HG02571 (cell line): ENCODE data around the gene DHX8.
"Not testable (repeated sequence)": the region's sequence is repeated elsewhere in the genome, so short reads cannot be mapped to it uniquely, and the experiment has no call there.

Source experiments
- ATAC-seq: cut with Tn5 transposase; IDR thresholded peaks from one replicate; pipeline ENCODE4 v1.9.1; 2021; ENCODE audit warnings: mild to moderate bottlenecking, moderate library complexity; ENCODE audit not compliant: unreplicated experiment

The DHX8 gene

DNA sequence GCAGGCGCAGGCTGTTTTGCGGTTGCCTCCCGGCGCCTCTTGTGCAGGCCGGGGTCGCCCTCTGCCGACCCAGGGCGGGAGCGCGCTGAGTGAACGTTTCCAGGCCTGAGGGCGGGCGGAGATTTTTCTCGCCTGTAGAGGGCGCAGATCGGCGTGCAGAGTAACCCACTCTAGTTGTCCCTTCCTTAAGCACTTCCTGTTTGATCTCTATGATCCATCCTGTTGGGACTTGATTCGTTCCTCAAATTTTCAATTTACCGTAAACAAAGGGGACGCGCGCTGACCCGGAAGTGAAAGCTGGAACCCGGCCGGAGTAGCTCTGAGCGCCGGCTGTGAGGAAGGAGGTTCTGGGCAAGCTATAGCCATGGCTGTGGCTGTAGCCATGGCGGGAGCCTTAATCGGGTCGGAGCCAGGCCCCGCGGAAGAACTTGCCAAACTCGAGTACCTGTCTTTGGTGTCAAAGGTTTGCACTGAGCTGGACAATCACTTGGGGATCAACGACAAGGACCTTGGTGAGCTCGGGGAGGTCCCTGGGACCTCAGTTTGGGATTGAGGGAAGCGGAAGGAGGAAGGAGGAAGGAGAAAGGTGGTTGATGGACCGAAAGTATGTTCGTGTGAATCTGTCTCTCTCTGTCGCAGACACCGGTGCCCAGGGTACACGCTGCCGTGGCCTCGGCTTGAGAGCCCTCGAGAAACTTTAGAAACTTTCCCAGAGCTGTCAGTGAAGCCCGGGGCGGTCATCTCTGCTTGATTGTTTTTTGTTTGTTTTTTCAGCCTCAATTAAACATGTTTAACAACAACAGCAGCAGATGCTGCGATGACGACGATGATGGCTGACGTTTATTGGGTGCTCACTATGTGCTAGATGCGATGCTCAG, at the start of gene DHX8:
DHX8 (plus strand) TSS at position 302 of the 878 bp plus-strand sequence; CDS start at position 365, 63 bp downstream.
- ATAC-seq: peak; percentile 91

DNA sequence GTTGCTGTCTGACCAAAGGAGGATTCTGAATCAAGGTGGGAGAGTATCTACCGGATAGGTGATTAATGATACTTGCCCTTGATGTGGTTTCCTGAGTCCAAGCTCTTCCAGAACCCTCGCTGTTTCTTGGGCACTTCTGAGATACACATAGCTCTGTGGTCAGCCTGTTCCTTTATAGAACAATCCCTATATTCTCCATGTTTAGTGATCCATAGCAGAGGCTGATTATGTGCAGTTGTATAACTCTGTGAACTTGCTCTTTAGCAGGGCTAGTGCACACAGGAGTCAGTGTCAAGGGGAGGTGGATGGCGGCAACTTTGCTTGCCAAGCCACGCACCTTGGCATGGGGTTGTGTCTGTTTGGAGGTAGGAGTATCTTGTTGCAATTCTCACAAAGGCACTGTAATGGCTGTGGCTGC, 48.9 kb upstream of the DHX8 start:
- no peak for ATAC-seq

DNA sequence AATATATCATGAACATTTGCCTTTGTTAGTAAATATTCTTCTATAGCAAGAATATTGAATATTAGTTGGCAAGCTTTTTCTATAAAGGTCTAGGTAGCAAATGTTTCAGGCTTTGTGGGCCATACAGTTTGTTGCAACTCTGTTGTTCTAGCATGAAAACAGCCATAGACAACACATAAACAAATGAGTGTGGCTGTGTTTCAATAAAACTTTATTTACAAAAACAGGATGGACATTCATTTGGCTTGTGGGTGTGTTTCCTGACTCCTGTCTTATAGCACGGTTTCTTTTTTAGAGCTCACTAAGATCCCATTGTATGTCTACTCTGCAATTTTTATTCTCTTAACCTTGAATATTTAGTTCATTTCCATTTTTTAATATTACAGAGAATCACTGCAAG, 46.0 kb upstream of the DHX8 start:
- no peak for ATAC-seq

DNA sequence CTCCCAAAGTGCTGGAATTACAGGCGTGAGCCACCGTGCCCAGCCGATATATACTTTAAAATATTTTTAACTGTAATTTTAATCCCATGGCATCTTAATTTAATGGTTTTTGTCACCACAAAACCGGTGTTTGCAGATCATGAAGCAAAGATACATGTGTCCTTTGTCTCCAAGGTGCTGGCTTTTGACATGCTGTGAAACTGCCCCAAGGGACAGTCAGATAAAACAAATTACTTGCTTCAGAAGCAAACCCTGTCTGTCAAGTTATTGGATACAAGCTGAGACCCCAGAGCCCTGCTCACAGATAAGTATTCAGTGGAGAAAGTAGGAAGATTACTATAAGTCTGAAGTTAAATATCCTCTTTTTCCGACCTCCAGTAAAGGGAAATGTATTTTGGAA, 45.1 kb upstream of the DHX8 start:
- no peak for ATAC-seq

DNA sequence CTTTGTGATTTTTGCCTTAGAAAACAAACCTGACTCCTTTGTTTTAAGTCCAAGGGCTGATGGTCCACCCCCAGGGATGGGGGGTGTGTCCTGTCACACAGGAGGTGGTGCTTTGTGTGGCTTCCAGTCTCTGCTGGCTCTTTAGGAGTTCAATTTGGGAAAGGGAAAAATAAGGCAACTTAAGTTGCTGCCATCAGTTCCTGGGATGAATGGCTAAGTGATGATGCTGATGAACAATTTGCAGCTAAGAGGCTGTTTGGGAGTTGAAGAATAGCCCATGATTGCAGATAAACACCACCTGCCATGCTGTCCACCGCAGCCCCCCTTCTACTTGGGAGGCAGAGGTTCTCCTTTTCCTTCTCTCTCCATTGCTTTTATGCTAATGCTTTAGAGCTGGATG, 44.7 kb upstream of the DHX8 start:
- ATAC-seq: no peak

DNA sequence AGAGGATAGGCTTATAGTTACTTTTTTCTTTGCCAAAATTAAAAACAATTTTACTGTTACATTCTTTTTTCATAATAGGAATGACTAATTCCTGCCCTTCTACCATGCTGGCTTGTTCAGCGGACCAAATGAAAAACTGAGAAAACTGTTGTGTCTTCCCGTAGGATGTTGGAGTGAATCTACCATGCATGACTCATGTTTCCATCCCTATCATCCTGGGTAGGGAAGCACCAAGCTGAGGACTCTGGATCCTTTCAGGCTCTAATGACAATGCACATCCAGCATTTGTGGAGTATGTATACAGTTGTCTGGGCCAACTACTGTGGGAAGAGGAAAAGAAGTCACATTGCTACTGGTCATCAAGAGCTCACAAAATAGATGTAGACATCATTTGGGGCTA, 41.1 kb upstream of the DHX8 start:
- no peak for ATAC-seq

DNA sequence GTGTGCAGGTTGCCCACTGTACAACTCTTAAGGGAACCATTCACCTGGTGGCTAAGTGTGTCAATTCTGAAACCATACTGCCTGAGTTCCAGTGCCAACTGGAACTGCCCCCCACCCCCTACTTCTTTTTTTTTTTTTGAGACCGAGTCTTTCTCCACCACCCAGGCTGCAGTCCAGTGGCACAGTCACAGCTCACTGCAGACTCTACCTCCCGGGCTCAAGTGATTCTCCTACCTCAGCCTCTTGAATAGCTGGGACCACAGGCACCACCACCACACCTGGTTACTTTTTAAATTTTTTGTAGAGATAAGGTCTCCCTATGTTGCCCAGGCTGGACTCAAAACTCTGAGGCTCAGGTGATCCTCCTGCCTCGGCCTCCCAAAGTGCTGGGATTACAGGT, 40.4 kb upstream of the DHX8 start:
- ATAC-seq: no peak

DNA sequence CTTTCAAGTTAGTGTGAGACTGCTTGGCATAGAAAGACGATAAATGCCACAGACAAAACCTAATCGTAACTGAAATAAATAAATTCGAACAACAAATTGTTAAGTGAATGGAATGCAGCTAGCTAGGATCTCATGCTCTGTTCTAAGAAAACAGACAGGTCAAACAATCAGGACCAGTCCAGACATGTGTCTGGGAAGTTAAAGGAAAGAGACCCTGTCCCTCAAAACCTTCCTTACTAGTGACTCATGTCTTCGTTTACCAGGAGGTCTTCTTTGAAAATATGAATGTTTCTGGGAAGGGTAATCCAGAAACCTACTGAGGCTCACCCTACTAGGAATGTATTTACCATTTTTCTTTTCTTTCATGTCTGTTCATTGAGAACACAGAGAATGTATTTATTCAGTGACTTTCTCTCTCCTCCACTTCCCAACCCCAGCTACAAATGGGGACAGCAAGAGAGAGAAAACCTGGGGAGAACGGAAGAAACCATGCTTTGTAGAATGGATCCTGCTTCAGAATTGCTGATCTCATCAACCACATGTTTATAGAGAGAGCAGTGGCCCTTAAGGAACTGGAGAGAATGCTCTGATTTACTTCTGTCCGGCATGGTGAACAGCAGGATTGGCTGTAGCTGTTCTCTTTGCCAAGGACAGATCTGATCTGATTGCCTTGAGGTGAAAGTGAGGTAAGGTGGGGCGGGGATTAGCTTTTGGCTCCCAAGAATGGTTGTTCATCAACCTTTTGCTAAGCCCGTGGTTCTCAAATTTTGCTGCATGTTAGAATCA, 39.4 kb upstream of the DHX8 start:
- no peak for ATAC-seq

DNA sequence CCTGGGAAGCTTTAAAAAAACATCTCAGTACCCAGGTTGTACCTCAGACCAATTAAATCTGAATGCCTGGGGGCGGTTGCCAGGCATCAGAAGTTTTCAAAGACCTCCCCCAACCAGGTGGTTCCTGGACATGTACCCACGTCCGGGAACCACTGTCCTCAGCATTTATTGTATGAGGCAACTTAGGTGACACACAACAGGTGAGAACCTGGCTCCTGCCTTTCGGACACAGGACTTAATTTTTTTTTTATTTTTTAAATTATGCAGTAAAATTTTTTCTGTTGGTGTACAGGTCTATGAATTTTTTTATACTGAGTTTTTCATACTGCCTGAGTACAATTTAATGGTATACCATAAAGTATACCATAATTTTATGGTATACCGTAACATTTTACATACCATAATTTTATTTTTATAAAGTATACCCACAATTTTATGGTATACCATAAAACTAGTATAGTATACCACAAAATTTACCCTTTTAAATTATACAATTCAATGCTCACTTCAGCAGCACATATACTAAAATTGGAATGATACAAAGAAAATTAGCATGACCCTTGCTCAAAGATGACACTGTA, 38.7 kb upstream of the DHX8 start:
- no peak for ATAC-seq

DNA sequence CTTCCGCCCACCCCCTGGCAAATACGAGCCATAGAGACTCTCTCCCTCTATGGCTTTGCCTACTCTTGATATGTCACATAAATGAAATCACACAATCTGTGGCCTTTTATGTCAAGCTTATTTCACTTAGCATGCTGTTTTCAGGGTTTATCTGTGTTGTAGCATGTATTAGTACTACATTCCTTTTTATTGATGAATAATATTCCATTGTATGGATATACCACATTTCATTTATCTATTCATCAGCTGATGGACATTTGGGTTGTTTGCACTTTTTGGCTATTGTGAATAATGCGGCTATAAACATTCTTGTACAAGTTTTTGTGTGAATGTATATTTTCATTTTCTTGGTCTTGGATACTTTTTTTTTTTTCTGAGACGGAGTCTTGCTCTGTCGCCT, 37.0 kb upstream of the DHX8 start:
- no peak for ATAC-seq

DNA sequence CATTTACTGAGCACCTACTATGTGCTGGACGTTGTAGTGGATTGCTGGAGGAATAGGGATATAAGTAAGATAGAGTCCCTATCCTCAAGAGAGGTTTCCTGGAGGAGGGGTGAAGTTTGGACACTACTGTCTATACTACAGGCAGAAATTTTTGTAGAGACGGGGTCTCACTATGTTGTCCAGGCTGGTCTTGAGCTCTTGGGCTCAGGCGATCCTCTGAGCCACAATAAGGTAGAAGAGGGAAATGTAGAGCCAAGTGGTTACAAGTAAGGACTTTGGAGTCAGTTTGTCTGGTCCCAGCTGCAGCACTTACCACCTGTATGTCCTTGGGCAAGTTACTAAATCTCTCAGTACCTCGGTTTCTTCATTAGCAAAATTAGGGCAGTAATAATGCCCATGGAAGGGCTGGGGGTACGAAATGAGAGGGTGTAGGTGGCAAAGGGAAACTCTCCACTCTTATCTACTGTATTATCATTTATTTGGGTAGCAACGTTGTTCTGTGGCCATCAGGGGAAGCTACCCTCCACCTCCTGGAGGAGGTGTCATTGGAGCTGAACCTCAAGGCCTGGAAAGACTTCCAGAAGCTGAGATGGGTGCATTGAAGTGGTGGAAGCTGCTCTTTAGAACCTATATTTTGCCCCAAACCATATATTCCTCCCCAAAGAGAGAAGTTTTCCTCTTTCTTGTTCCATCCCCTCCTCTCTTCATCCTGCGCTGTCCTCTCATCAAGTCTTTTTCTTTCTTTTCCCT, 34.9 kb upstream of the DHX8 start:
- ATAC-seq: no peak

DNA sequence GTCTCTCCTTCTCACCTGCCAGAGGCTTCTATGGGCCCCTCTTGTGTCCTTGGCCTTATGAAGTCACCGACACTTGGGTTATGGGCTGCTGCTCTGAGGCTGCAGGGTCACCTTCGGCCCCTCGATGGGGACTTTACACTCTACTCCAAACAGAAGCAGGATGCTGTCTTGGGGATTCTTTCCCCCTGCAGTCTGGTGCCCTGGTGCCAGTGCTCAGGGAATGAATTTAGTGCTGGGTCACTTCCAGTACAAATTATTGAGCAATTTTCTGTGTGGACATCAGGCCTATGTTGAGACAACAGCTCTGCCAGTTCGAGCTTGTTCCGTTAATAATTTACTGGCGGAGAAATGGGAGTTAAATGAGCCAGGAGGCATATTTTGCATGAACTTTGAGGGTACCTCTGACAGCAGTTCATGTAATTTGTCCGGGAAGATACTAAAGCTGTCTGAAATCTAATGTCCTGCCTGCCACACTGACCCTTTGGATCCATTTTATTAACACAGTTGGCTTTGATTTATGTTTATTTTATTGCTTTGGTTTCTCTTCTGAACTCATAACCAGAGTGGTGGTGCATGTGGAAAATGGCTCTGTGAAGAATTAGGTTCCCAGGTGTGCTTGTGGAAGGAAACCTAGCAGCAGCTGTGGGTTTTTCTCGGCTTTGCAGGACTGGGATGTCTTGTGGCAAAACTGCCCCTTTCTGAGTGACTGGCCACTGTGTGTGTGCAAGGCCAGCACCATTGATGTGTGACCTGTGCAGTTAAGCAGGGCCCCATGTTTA, 34.1 kb upstream of the DHX8 start:
- no peak for ATAC-seq

DNA sequence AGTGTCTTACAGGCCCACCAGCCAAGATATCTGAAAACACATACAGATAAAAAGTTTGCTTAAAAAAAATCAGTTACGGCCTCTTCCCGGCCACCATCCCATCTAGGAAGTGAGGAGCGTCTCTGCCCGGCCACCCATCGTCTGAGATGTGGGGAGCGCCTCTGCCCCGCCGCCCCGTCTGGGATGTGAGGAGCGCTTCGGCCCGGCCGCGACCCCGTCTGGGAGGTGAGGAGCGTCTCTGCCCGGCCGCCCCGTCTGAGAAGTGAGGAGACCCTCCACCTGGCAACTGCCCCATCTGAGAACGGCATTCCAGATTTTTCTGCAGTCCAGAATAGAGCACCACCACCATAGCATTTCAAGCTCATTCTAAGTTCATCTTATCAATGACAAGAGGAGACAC, 33.0 kb upstream of the DHX8 start:
- ATAC-seq: not testable (repeated sequence)

DNA sequence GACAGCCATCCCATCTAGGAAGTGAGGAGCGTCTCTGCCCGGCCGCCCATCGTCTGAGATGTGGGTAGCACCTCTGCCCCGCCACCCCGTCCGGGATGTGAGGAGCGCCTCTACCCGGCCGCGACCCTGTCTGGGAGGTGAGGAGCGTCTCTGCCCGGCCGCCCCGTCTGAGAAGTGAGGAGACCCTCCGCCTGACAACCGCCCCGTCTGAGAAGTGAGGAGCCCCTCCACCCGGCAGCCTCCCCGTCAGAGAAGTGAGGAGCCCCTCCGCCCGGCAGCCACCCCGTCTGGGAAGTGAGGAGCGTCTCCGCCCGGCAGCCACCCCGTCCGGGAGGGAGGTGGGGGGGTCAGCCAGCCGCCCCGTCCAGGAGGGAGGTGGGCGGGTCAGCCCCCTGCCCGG, 32.0 kb upstream of the DHX8 start:
- ATAC-seq: not testable (repeated sequence)

DNA sequence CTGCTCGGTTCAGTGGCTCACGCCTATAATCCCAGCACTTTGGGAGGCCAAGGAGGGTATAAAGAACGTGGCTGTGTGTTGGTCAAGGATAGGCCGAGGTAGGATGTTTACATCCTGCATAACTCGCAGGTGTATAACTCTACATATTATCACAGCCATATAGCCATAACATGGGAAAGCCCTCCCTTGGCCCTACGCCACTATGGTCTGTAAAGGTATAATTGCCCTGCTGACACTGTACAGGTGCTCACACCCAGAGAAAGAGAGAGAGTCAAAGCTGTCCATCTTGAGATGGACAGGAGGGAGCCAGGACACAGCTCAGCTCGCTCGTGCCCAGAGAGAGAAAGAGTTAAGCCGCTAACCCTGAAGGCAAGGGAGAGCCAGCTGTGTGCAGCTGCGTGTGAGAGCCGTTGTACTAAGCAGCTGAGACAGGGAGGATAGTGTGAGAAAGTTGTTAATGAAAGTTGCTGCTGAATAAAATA, 30.4 kb upstream of the DHX8 start:
- ATAC-seq: no peak

DNA sequence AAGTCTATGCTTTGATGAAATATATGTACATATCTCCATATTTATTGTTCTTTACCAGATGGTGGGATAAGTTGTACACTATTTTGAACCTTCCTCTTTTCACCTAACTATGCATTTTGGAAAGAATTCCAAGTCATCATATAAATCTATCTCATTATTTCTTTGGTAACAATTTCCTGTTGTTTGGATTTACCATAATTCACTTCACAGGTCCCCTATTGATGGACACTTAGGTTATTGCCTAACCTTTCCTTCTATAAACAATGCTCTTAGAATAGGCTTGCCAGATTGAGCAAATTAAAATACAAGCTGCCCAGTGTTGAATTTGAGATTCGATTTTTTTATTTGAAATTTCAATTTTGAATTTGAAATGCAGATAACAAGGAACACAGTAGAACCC, 28.9 kb upstream of the DHX8 start:
- ATAC-seq: no peak

DNA sequence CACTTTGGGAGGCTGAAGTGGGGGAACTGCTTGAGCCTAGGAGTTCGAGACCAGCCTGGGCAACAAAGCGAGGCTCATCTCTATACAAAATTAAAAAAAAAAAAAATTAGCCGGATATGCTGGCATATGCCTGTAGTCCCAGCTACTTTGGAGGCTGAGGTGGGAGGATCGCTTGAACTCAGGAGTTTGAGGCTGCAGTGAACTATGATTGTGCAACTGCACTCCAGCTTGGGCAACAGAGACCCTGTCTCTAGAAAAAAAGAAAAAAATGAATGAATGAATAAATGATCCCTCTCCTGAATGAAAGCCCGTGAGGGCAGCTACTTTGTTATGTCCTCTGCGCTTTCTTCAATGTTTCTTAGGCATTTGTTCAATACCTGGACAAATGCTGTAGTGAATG, 27.7 kb upstream of the DHX8 start:
- ATAC-seq: no peak

DNA sequence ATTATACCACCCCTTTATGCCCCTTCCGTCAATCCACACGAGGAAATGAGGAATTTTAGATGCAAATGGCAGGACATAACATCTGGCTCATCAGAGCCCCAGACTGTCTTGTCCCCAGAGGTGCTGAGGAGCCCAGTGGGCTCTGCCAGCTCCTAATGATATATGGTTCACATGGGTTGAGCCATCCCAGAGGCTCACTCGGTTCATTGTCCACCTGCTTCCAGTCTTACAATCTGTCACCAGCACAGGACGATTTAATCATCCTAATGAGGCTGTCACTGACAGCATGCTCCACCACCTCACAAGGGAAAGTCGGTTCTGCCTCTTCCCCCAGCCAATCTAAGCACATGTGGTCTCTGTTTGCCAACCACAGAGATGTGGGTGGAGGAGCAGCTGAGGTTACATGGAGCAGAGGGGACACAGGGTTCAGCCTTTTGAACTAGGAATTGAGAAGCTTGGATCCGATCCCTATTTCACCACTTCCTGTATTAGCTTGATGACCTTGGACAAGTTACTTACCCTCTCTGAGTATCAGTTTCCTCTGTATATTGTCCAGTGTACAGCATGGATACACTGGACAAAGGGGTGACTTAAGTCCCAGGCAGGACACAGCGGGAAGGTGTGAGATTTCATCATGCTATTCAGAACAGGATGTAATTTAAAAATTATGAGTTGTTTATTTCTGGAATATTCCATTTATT, 27.0 kb upstream of the DHX8 start:
- no peak for ATAC-seq

DNA sequence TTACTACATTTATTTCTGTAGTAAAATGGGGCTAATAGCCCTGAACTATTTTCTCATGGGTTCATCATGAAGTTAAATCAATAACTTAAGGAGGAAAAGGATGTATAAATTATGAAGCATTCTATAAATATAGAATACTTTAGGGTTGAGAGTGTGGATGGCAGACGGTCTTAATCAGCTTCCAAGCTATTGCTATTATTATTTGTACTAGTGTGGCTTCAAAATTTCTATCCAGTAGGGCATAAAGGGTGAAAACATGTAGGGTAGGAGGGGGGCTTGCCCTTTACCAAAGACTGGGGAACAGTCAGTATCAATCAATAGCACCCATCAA, 26.4 kb upstream of the DHX8 start:
- no peak for ATAC-seq

DNA sequence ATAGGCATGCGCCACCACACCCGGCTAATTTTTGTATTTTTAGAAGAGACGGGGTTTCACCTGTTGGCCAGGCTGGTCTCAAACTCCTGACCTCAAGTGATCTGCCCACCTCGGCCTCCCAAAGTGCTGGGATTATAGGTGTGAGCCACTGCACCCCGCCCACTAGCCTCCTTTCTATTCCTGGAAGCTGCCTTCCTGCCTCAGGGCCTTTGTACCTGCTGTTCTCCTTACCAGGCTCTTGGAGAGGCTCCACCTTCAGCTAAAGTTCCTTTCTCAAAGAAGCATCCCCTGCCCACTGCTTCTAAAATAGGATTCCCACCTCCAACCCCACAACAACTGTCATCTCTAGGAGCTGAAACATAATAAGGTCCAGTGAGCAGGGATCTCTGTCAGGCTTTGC, 23.9 kb upstream of the DHX8 start:
- not testable (repeated sequence) for ATAC-seq
